ENCODE data around the gene SPATA33.
"Not testable (repeated sequence)": the region's sequence is repeated elsewhere in the genome, so short reads cannot be mapped to it uniquely, and the experiment has no call there.

SPATA33 gene

GRCh38 chr16:89634463-89635385, 22.9 kb upstream of the SPATA33 start:
- not testable (repeated sequence) for H3K4me3 ChIP-seq (ENCODE audit: low read length); H3K27me3 ChIP-seq (ENCODE audit: control insufficient read depth, insufficient read depth, low read length); H3K4me2 ChIP-seq (ENCODE audit: low read length); H3K9ac ChIP-seq (ENCODE audit: low read depth, low read length); H3K36me3 ChIP-seq (ENCODE audit: insufficient read depth, low read length); H3K9me3 ChIP-seq (replicated peaks; ENCODE audit: low read length)
- peaks cover 18% of the 10 kb centered on the region for H3K4me1 ChIP-seq (ENCODE audit: control insufficient read depth, insufficient read depth, low read length)

- Histone ChIP-seq H3K27me3 (ENCODE audit: control insufficient read depth, insufficient read depth, low read length) (peaks cover 3% of the 10 kb centered on the region), H3K4me2 (ENCODE audit: low read length) (no peak overlapping the region), H3K4me3 (ENCODE audit: low read length) (no peak overlapping the region), H3K4me1 (ENCODE audit: control insufficient read depth, insufficient read depth, low read length) (peaks cover 25% of the 10 kb centered on the region), H3K9me3 (replicated peaks; ENCODE audit: low read length) (no peaks in the 10 kb centered on the region), H3K9ac (ENCODE audit: low read depth, low read length) (no peak overlapping the region), H3K36me3 (ENCODE audit: insufficient read depth, low read length) (no peaks in the 10 kb centered on the region)
Measured at GRCh38 chr16:89636663-89637062, 21.0 kb upstream of the SPATA33 start.

GRCh38 chr16:89637379-89637778, 20.3 kb upstream of the SPATA33 start:
- no peak overlapping the region for H3K4me2 ChIP-seq (ENCODE audit: low read length)
- no peaks in the 10 kb centered on the region for H3K36me3 ChIP-seq (ENCODE audit: insufficient read depth, low read length)
- peaks cover 3% of the 10 kb centered on the region for H3K27me3 ChIP-seq (ENCODE audit: control insufficient read depth, insufficient read depth, low read length)
- peaks cover 22% of the 10 kb centered on the region for H3K4me1 ChIP-seq (ENCODE audit: control insufficient read depth, insufficient read depth, low read length)
- no peaks in the 10 kb centered on the region for H3K9me3 ChIP-seq (replicated peaks; ENCODE audit: low read length)
- no peak overlapping the region for H3K4me3 ChIP-seq (ENCODE audit: low read length)
- H3K9ac ChIP-seq (ENCODE audit: low read depth, low read length), result no peak overlapping the region

GRCh38 chr16:89638455-89638854, 19.2 kb upstream of the SPATA33 start:
- H3K9ac ChIP-seq (ENCODE audit: low read depth, low read length), result no peak overlapping the region
- H3K9me3 ChIP-seq (replicated peaks; ENCODE audit: low read length), result no peaks in the 10 kb centered on the region
- H3K27me3 ChIP-seq (ENCODE audit: control insufficient read depth, insufficient read depth, low read length), result peaks cover 3% of the 10 kb centered on the region
- H3K4me3 ChIP-seq (ENCODE audit: low read length), result no peak overlapping the region
- H3K36me3 ChIP-seq (ENCODE audit: insufficient read depth, low read length), result no peaks in the 10 kb centered on the region
- H3K4me2 ChIP-seq (ENCODE audit: low read length), result no peak overlapping the region
- peaks cover 11% of the 10 kb centered on the region for H3K4me1 ChIP-seq (ENCODE audit: control insufficient read depth, insufficient read depth, low read length)

- Histone ChIP-seq H3K9ac (ENCODE audit: low read depth, low read length) (no peak overlapping the region), H3K4me3 (ENCODE audit: low read length) (no peak overlapping the region), H3K36me3 (ENCODE audit: insufficient read depth, low read length) (peaks cover 5% of the 10 kb centered on the region), H3K27me3 (ENCODE audit: control insufficient read depth, insufficient read depth, low read length) (peaks cover 3% of the 10 kb centered on the region), H3K4me2 (ENCODE audit: low read length) (no peak overlapping the region), H3K9me3 (replicated peaks; ENCODE audit: low read length) (no peaks in the 10 kb centered on the region), H3K4me1 (ENCODE audit: control insufficient read depth, insufficient read depth, low read length) (peaks cover 7% of the 10 kb centered on the region)
Measured at GRCh38 chr16:89639385-89639784, 18.3 kb upstream of the SPATA33 start.

GRCh38 chr16:89641458-89642119, 16.0 kb upstream of the SPATA33 start:
- no peaks in the 10 kb centered on the region for H3K9me3 ChIP-seq (replicated peaks; ENCODE audit: low read length)
- H3K9ac ChIP-seq (ENCODE audit: low read depth, low read length), result no peak overlapping the region
- peaks cover 24% of the 10 kb centered on the region for H3K36me3 ChIP-seq (ENCODE audit: insufficient read depth, low read length)
- peak overlapping the region; percentile 79 for H3K4me2 ChIP-seq (ENCODE audit: low read length)
- peaks cover 7% of the 10 kb centered on the region for H3K4me1 ChIP-seq (ENCODE audit: control insufficient read depth, insufficient read depth, low read length)
- H3K4me3 ChIP-seq (ENCODE audit: low read length), result no peak overlapping the region
- H3K27me3 ChIP-seq (ENCODE audit: control insufficient read depth, insufficient read depth, low read length), result no peaks in the 10 kb centered on the region

GRCh38 chr16:89642574-89642973, 15.1 kb upstream of the SPATA33 start:
- no peak overlapping the region for H3K4me3 ChIP-seq (ENCODE audit: low read length)
- no peak overlapping the region for H3K9ac ChIP-seq (ENCODE audit: low read depth, low read length)
- peaks cover 7% of the 10 kb centered on the region for H3K4me1 ChIP-seq (ENCODE audit: control insufficient read depth, insufficient read depth, low read length)

GRCh38 chr16:89643769-89644300, 13.8 kb upstream of the SPATA33 start:
- Histone ChIP-seq H3K4me3 (ENCODE audit: low read length) (no peak overlapping the region), H3K36me3 (ENCODE audit: insufficient read depth, low read length) (peaks cover 34% of the 10 kb centered on the region), H3K4me2 (ENCODE audit: low read length) (no peak overlapping the region), H3K9ac (ENCODE audit: low read depth, low read length) (no peak overlapping the region), H3K9me3 (replicated peaks; ENCODE audit: low read length) (no peaks in the 10 kb centered on the region), H3K4me1 (ENCODE audit: control insufficient read depth, insufficient read depth, low read length) (peaks cover 7% of the 10 kb centered on the region), H3K27me3 (ENCODE audit: control insufficient read depth, insufficient read depth, low read length) (no peaks in the 10 kb centered on the region)

More at GRCh38 chr16:89642574-89642973, 15.1 kb upstream of the SPATA33 start:
- Histone ChIP-seq H3K27me3 (ENCODE audit: control insufficient read depth, insufficient read depth, low read length) (no peaks in the 10 kb centered on the region), H3K4me2 (ENCODE audit: low read length) (no peak overlapping the region), H3K36me3 (ENCODE audit: insufficient read depth, low read length) (peaks cover 30% of the 10 kb centered on the region), H3K9me3 (replicated peaks; ENCODE audit: low read length) (no peaks in the 10 kb centered on the region)

- Histone ChIP-seq H3K9ac (ENCODE audit: low read depth, low read length) (no peak overlapping the region), H3K4me2 (ENCODE audit: low read length) (no peak overlapping the region), H3K4me3 (ENCODE audit: low read length) (no peak overlapping the region), H3K36me3 (ENCODE audit: insufficient read depth, low read length) (peaks cover 34% of the 10 kb centered on the region), H3K4me1 (ENCODE audit: control insufficient read depth, insufficient read depth, low read length) (peaks cover 7% of the 10 kb centered on the region), H3K9me3 (replicated peaks; ENCODE audit: low read length) (no peaks in the 10 kb centered on the region), H3K27me3 (ENCODE audit: control insufficient read depth, insufficient read depth, low read length) (no peaks in the 10 kb centered on the region)
Measured at GRCh38 chr16:89645122-89645521, 12.5 kb upstream of the SPATA33 start.

- H3K9ac ChIP-seq (ENCODE audit: low read depth, low read length), result no peak overlapping the region
- no peak overlapping the region for H3K4me2 ChIP-seq (ENCODE audit: low read length)
- H3K4me3 ChIP-seq (ENCODE audit: low read length), result no peak overlapping the region
- no peaks in the 10 kb centered on the region for H3K9me3 ChIP-seq (replicated peaks; ENCODE audit: low read length)
- no peaks in the 10 kb centered on the region for H3K27me3 ChIP-seq (ENCODE audit: control insufficient read depth, insufficient read depth, low read length)
- H3K36me3 ChIP-seq (ENCODE audit: insufficient read depth, low read length), result peaks cover 34% of the 10 kb centered on the region
- no peaks in the 10 kb centered on the region for H3K4me1 ChIP-seq (ENCODE audit: control insufficient read depth, insufficient read depth, low read length)
Measured at GRCh38 chr16:89646270-89646669, 11.4 kb upstream of the SPATA33 start.

- no peaks in the 10 kb centered on the region for H3K27me3 ChIP-seq (ENCODE audit: control insufficient read depth, insufficient read depth, low read length)
- peaks cover 39% of the 10 kb centered on the region for H3K36me3 ChIP-seq (ENCODE audit: insufficient read depth, low read length)
- H3K4me2 ChIP-seq (ENCODE audit: low read length), result no peak overlapping the region
- H3K9me3 ChIP-seq (replicated peaks; ENCODE audit: low read length), result no peaks in the 10 kb centered on the region
- H3K4me3 ChIP-seq (ENCODE audit: low read length), result no peak overlapping the region
- no peaks in the 10 kb centered on the region for H3K4me1 ChIP-seq (ENCODE audit: control insufficient read depth, insufficient read depth, low read length)
- H3K9ac ChIP-seq (ENCODE audit: low read depth, low read length), result no peak overlapping the region
Measured at GRCh38 chr16:89646906-89647305, 10.7 kb upstream of the SPATA33 start.
